HCT116 (cell line): ENCODE measurements around the gene PTPN7. TPM values are rescaled to one million over a fixed set of nuclear protein-coding genes. Genes with fewer than 3 reads are reported as not detected.

ENCODE experiments used
- ATAC-seq: fragments of 200-7000 bp; cut with Tn5 transposase; 2 replicates; pipeline ENCODE4 v1.9.1; 2020; ENCODE audit warnings: mild to moderate bottlenecking, moderate library complexity
- BruUV-seq: library from RNA; stranded (reverse); fragments of 400-500 nt; replicated peaks from 2 replicates; lab custom pipeline; 2021; lab: Mats Ljungman, UMichigan
- CTCF ChIA-PET: fragments of 300-600 bp; sonication (Branson Sonifier 250); formaldehyde crosslinking; loops from one replicate; lab custom pipeline; 2021; ENCODE audit warnings: antibody characterized with exemption; lab: Charles Lee
- POLR2A ChIA-PET: fragments of 300-600, 350-600 bp; sonication (Branson Sonifier 250); formaldehyde crosslinking; loops from one replicate; lab custom pipeline; 2021; ENCODE audit warnings: antibody characterized with exemption; lab: Charles Lee
- RAD21 ChIA-PET, 2 experiments: fragments of 300-600 bp; sonication (Branson Sonifier 250); formaldehyde crosslinking; loops; one replicate each; lab custom pipeline; 2023; ENCODE audit warnings: low total read pairs in 2 of 2; ENCODE audit not compliant: uncharacterized antibody in 2 of 2, unreplicated experiment in 2 of 2, low non-redundant PET in 1 of 2; lab: Charles Lee
- DNase-seq: peaks from one replicate; pipeline ENCODE4 v3.0.0-alpha.2; 2010; ENCODE audit warnings: low read depth, low spot score
- H2AFZ ChIP-seq: fragments of 200-600 bp; shearing (Covaris generic), sonication (generic); 2 replicates; pipeline ENCODE4 v1.6.1; 2017; ENCODE audit warnings: low read depth, mixed run types, mixed read lengths, antibody characterized with exemption, low read length; ENCODE audit not compliant: poor library complexity, severe bottlenecking
- H3K27ac ChIP-seq: 2 replicates; pipeline ENCODE4 v1.5.1; 2012; ENCODE audit warnings: low read depth, low read length
- H3K27me3 ChIP-seq: fragments of 200-600 bp; sonication (generic); 2 replicates; pipeline ENCODE4 v1.6.1; 2016; ENCODE audit warnings: mixed run types, low read length, mixed read lengths; ENCODE audit not compliant: insufficient read depth
- H3K36me3 ChIP-seq, 2 experiments: fragments of 200-500 bp in 1 of 2; fragments of 200-600 bp in 1 of 2; sonication (Bioruptor generic) in 1 of 2; sonication (generic) in 1 of 2; 2 replicates each; pipeline versions ENCODE4 v1.5.1 to v1.6.1; 2014 to 2016; ENCODE audit warnings: low read length in 2 of 2, inconsistent platforms in 1 of 2, mixed read lengths in 1 of 2, mixed run types in 1 of 2; ENCODE audit not compliant: insufficient read depth in 2 of 2, control insufficient read depth in 1 of 2
- H3K4me1 ChIP-seq, 2 experiments: fragments of 200-600 bp in 1 of 2; sonication (generic) in 1 of 2; 2 replicates each; pipeline versions ENCODE4 v1.5.1 to v1.6.1; 2012 to 2017; ENCODE audit warnings: low read length in 2 of 2, inconsistent platforms in 1 of 2, mild to moderate bottlenecking in 1 of 2, mixed read lengths in 1 of 2, mixed run types in 1 of 2, moderate library complexity in 1 of 2; ENCODE audit not compliant: insufficient read depth in 2 of 2, control insufficient read depth in 1 of 2
- H3K4me2 ChIP-seq: fragments of 200-600 bp; sonication (generic); 2 replicates; pipeline ENCODE4 v1.6.1; 2017; ENCODE audit warnings: mixed run types, low read length, mixed read lengths
- H3K4me3 ChIP-seq, 2 experiments: fragments of 200-600 bp in 1 of 2; sonication (generic) in 1 of 2; replicated peaks in 1 of 2; 2 replicates each; pipeline ENCODE4 v1.5.1; 2011 to 2016; ENCODE audit warnings: low read length in 2 of 2, control low read depth in 1 of 2, low read depth in 1 of 2, mild to moderate bottlenecking in 1 of 2, mixed read lengths in 1 of 2, mixed run types in 1 of 2
- H3K79me2 ChIP-seq: fragments of 200-600 bp; sonication (generic); 2 replicates; pipeline ENCODE4 v1.6.1; 2017; ENCODE audit warnings: mild to moderate bottlenecking, mixed run types, low read length, moderate library complexity, mixed read lengths; ENCODE audit not compliant: insufficient read depth
- H3K9ac ChIP-seq: fragments of 200-600 bp; sonication (generic); 2 replicates; pipeline ENCODE4 v1.6.1; 2016; ENCODE audit warnings: low read length, mixed read lengths
- H3K9me2 ChIP-seq: fragments of 200-600 bp; sonication (generic), shearing (Covaris generic); 2 replicates; pipeline ENCODE4 v1.6.1; 2017; ENCODE audit warnings: mixed run types, mild to moderate bottlenecking, moderate library complexity; ENCODE audit not compliant: insufficient read depth
- H3K9me3 ChIP-seq, 2 experiments: fragments of 200-500 bp in 1 of 2; fragments of 200-600 bp in 1 of 2; sonication (Bioruptor generic) in 1 of 2; sonication (generic) in 1 of 2; 2 replicates each; pipeline ENCODE4 v1.6.1; 2014 to 2017; ENCODE audit warnings: low read length in 2 of 2, mixed read lengths in 2 of 2, inconsistent platforms in 1 of 2, low read depth in 1 of 2, mild to moderate bottlenecking in 1 of 2, mixed run types in 1 of 2, moderate library complexity in 1 of 2; ENCODE audit not compliant: control insufficient read depth in 1 of 2, insufficient read depth in 1 of 2
- H4K20me1 ChIP-seq: fragments of 200-600 bp; sonication (generic), shearing (Covaris generic); 2 replicates; pipeline ENCODE4 v1.6.1; 2017; ENCODE audit warnings: mixed run types, mild to moderate bottlenecking, moderate library complexity; ENCODE audit not compliant: insufficient read depth
- EZH2phosphoT487 ChIP-seq: fragments of 200-600 bp; IDR thresholded peaks from 2 replicates; pipeline ENCODE4 v1.6.1; 2018; ENCODE audit warnings: antibody characterized with exemption, borderline replicate concordance
- JUND ChIP-seq: IDR thresholded peaks from 2 replicates; pipeline ENCODE4 v1.6.1; 2012
- SIN3A ChIP-seq: IDR thresholded peaks from 2 replicates; pipeline ENCODE4 v1.6.1; 2012; ENCODE audit warnings: low read depth
- SP1 ChIP-seq: IDR thresholded peaks from 2 replicates; pipeline ENCODE4 v1.6.1; 2012; ENCODE audit warnings: low read depth
- YY1 ChIP-seq: IDR thresholded peaks from 2 replicates; pipeline ENCODE4 v1.6.1; 2011; ENCODE audit warnings: low read length, low read depth, moderate library complexity, mild to moderate bottlenecking; ENCODE audit not compliant: insufficient replicate concordance; ENCODE audit errors: extremely low read depth
- intact Hi-C: fragments of 100-400 bp; cut with micrococcal nuclease; formaldehyde crosslinking; loops from 2 replicates; pipeline ENCODE4 v1.10.0; 2022
- total RNA-seq: library from RNA; stranded (reverse); gene quantifications from one replicate; pipeline ENCODE4 v1.2.1, GENCODE V29; 2021; ENCODE audit not compliant: unreplicated experiment

The PTPN7 gene
- total RNA-seq, 1 experiment from 2014 or later = 0.76 TPM

DNA sequence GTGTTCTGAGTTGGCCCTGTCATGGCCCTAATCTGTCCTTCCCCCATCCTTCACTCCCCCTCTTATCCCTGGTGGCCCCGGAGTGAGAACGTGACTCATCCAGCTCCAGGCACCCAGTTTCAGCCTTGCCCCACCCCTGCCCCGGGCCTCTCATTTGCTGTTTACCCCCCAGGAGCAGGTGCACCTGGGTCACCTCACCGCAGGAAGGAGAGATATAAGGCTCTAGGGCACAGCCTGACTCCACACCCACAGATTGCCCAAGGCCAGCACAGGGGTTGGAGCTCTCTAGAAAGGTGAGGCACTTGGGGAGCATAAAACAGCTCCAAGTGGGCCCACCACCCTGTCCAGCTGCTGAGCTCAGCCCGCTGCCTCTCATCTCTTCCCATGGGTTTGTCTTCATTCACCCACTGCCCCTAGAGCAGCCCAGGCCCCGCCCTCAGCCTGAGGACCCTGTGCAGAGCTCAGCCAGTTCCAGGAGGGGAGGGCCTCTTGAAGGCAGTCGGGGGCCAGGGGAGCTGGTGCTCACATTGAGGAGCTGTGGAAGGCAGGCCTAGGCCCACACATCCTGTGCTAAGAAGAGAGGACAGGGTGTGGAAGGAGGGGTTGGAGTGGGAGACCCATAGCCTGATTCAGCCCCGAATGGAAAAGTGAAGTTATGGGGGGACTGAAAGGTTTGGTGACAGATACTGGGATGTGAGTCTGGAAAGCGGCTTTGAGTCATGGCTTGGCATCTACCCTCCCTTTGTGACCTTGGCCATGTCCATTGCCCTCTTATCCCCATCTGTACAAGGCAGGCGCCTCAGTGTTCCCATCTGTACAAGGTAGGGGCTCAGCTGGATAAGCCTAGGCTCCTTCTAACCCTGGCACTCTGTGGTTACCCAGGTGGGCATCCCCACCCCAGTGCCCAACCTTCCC, 53.8 kb downstream of the PTPN7 start:
- Histone ChIP-seq H3K4me1 (peaks cover 54 to 70% of the 10 kb centered on the region in 2 experiments), H3K9me3 (no peaks in the 10 kb centered on the region), H3K4me3 (peak overlapping the region; percentile 22 to 40), H3K27ac (peak overlapping the region; percentile 86), H3K4me2 (peak overlapping the region; percentile 78), H4K20me1 (no peaks in the 10 kb centered on the region), H3K27me3 (no peaks in the 10 kb centered on the region), H3K9ac (peak overlapping the region; percentile 39), H3K36me3 (no peaks in the 10 kb centered on the region), H3K79me2 (no peaks in the 10 kb centered on the region), H3K9me2 (no peaks in the 10 kb centered on the region), H2AFZ (no peak overlapping the region)
- CTCF ChIA-PET = interaction anchor here (1.2 to 3.9 kb wide), 5 partner anchors 13 to 107 kb away, joined by 3 to 26 read pairs (median 7); partner anchors contain the start of gene ELF3
- TSS peak; percentile 96 for BruUV-seq
- TF ChIP-seq JUND = no peak
- no peak for TF ChIP-seq SP1
- no peak for TF ChIP-seq SIN3A
- no peak for TF ChIP-seq EZH2phosphoT487
- TF ChIP-seq YY1 = no peak
- ATAC-seq = peak; percentile 52
- DNase-seq = peak; percentile 65
- POLR2A ChIA-PET = interaction anchor here (0.9 to 5.0 kb wide), 13 partner anchors 7 to 99 kb away, joined by 3 to 72 read pairs (median 4); partner anchors contain the start of gene ELF3
- RAD21 ChIA-PET = interaction anchor here (0.9 to 1.7 kb wide), 6 partner anchors 12 to 100 kb away, joined by 3 to 7 read pairs (median 4); partner anchors contain the start of gene ELF3 (in 2 of the 2)
- intact Hi-C loops = loop anchor here (5.0 kb wide), 2 partner anchors 49 to 394 kb away; no protein-coding TSS in a partner anchor
